ENCODE data around the gene SETD7.
A peak's percentile ranks its signal among the peaks of the same experiment; 100 is the strongest.

Gene SETD7

DNA sequence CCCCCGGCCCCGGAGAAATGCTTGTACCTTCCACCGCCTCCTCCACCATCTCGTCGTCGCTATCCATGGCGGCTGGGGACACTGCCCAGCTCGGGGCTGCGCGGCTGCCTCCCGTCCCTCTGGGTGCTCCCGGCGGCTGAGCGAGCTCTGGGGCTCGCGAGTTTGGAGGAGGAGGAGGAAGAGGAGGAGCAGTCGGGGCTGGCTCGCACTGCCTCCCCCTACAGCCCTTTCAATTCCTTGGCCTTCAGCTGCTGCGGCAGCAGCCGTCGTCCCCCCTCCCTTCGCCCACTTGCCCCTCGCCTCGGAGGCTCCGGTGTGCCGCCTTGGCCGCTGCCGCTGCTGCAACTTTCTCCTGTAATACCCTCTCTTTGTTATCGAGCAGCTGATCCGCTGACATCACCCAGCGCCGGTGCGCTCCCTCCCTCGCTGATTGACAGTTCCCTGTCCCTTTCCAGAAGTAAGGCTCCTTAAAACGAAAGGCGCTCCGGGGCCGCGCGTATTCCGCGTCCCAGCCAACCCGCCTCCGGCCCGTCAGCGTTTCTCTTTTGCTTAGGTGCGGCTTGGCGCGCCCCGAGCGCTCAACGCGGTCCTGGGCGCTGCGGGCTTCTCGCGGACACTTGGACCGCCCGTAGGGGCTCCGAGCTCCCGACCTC is at the start of gene SETD7:
Gene SETD7 (minus strand): TSS at position 149 of the 653 bp plus-strand sequence. CDS start 82 bp downstream, at position 67.
- no peak for DNase-seq (ENCODE audit: low read depth)
- H3K4me3 ChIP-seq (ENCODE audit: low read depth, low read length) = peak within 1 kb of the TSS; percentile 52
- TF ChIP-seq, protein P1, sequence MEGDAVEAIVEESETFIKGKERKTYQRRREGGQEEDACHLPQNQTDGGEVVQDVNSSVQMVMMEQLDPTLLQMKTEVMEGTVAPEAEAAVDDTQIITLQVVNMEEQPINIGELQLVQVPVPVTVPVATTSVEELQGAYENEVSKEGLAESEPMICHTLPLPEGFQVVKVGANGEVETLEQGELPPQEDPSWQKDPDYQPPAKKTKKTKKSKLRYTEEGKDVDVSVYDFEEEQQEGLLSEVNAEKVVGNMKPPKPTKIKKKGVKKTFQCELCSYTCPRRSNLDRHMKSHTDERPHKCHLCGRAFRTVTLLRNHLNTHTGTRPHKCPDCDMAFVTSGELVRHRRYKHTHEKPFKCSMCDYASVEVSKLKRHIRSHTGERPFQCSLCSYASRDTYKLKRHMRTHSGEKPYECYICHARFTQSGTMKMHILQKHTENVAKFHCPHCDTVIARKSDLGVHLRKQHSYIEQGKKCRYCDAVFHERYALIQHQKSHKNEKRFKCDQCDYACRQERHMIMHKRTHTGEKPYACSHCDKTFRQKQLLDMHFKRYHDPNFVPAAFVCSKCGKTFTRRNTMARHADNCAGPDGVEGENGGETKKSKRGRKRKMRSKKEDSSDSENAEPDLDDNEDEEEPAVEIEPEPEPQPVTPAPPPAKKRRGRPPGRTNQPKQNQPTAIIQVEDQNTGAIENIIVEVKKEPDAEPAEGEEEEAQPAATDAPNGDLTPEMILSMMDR (IDR thresholded peaks at IDR 0.05; ENCODE audit: low read depth, low read length, missing control alignments) = no peak

DNA sequence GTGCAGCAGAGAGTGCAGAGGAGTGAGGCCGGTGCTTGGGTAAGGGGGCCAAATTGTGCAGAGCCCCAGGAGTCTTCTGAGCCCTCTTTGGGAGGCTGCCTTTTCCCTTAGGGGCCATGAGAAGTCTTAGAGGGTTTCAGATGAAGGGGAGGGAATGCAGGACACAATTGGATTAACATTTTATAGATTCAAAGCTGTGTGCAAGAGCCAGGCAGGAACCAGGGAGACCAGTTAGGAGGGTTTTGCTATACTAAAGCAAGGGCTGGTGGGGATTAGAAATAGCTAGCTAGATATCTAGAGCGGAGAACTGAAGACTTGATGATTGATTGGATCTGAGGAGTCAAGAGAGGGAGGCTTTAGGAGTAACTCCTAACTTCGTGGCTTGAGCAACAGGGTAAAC is 49.5 kb upstream of the SETD7 start:
- H3K4me3 ChIP-seq (ENCODE audit: low read depth, low read length) = no peak overlapping the region
- DNase-seq (ENCODE audit: low read depth) = no peak
- TF ChIP-seq, protein P1 (IDR thresholded peaks at IDR 0.05; ENCODE audit: low read depth, low read length, missing control alignments) = no peak

DNA sequence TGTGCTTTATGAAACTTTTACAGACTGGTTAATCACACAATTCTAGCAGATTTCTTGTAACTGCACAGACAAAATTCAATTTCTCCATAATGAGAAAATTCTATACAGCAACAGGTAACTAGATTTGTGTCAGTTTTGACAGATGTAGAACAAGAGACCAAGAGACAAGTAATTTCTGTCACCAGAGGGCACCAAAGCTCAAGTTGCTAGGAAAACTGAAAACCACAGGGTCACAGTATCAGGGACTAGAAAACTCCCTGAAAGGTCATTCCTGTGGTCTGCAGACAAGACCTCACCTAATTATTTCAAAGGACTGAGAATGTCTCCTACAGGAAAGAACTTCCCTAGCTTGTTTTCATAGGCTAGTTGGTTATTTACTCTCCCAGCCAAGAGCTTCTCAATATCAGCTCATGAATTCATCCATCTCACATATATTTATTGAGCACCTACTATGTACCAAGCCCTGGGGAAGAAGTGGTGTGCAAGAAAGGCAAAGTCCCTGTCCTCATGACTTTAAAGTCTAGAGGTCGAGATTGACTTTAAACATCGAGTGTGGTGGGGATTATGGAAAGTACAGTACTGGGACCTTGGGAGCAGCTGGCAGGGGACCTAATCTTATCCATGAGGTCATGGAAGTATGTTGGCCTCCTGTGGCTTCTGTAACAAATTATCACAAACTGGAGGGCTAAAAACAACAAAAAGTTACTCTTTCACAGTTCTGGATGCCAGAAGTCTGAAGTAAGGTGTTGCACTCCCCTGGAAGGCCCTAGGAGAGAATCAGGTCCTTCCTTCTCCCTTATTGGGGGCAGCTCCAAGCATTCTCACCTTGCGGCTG is 47.8 kb upstream of the SETD7 start:
- peak; percentile 10 for DNase-seq (ENCODE audit: low read depth)
- TF ChIP-seq, protein P1 (IDR thresholded peaks at IDR 0.05; ENCODE audit: low read depth, low read length, missing control alignments) = peak; percentile 61
- no peak overlapping the region for H3K4me3 ChIP-seq (ENCODE audit: low read depth, low read length)

DNA sequence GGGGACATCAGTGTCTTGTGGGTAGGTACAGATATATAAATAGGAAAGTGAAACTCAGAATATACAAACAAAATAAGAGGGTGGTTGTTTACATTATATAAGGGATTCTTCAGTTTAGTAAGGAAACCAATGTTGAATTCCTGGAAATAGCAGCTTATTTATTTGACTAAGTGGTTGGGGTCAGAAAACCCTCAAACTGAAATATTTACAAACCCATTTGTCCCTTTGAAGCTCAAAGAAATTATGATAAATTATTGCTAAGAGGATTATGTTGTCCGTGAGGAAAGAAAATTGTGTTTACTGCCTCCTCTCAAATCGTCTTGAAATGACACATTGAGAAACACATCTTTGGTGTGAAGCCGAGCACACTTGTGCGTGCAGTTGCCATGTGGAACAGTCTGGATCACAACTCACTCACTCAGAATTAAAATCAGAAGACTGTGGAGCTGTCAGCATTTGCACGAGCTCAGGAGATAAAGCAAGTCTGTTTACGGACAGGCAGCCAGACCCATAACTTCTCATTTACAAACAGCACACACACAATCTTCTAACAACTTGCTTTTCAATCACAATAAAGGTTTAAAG is 46.8 kb upstream of the SETD7 start:
- no peak for DNase-seq (ENCODE audit: low read depth)
- no peak overlapping the region for H3K4me3 ChIP-seq (ENCODE audit: low read depth, low read length)
- TF ChIP-seq, protein P1 (IDR thresholded peaks at IDR 0.05; ENCODE audit: low read depth, low read length, missing control alignments) = no peak

DNA sequence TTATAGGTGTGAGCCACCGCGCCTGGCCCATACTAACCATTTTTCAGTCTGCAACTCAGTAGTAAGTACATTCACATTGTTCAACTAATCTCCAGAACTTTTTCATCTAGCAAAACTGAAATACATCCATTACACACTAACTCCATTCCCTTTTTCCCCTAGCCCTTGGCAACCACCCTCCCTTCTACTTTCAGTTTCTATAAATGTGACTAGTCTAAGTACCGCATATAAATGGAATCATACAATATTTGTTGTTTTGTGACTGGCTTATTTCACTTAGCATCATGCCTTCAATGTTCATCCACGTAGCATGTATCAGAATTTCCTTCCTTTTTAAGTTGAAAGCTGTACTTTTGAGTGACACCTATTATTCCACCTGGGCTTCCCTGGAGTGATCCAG is 44.6 kb upstream of the SETD7 start:
- no peak overlapping the region for H3K4me3 ChIP-seq (ENCODE audit: low read depth, low read length)
- DNase-seq (ENCODE audit: low read depth) = no peak
- TF ChIP-seq, protein P1 (IDR thresholded peaks at IDR 0.05; ENCODE audit: low read depth, low read length, missing control alignments) = no peak

DNA sequence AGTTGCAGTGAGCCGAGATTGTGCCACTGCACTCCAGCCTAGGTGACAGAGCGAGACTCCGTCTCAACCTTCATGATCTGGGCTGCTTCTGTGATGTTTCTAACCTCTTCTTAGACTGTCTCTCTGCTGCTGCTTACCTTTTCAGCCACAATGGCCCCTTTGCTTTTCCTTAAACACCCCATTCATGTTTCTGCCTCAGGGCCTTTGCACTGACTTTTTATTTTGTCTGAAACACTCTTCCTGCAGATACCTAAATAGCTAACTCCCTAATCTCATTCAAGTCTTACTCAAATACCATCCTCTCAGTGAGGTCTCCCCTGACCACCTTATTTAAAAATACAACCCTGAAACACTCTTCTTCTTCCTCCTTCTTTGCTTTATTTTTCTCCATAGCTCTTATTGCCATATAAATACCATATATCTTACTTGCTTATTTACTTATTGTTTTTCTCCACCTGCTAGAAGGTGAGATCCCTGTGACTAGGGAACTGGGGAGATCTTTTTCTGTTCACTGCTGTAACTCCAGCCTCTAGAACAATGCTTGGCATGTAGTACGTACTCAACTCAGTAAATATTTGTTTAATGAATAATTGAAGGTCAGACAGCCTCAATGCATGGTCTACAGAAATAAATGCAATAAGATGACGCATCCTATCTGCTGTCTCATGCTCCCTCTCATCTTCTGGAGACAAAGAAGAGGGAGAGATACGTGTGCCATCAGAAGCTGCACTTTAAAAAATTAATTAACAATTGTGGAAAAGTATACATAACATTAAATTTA is 43.8 kb upstream of the SETD7 start:
- no peak for DNase-seq (ENCODE audit: low read depth)
- no peak overlapping the region for H3K4me3 ChIP-seq (ENCODE audit: low read depth, low read length)
- TF ChIP-seq, protein P1 (IDR thresholded peaks at IDR 0.05; ENCODE audit: low read depth, low read length, missing control alignments) = no peak

Data from GM12864 (cell line).